ENCODE results near the gene DGKD.

DNA sequence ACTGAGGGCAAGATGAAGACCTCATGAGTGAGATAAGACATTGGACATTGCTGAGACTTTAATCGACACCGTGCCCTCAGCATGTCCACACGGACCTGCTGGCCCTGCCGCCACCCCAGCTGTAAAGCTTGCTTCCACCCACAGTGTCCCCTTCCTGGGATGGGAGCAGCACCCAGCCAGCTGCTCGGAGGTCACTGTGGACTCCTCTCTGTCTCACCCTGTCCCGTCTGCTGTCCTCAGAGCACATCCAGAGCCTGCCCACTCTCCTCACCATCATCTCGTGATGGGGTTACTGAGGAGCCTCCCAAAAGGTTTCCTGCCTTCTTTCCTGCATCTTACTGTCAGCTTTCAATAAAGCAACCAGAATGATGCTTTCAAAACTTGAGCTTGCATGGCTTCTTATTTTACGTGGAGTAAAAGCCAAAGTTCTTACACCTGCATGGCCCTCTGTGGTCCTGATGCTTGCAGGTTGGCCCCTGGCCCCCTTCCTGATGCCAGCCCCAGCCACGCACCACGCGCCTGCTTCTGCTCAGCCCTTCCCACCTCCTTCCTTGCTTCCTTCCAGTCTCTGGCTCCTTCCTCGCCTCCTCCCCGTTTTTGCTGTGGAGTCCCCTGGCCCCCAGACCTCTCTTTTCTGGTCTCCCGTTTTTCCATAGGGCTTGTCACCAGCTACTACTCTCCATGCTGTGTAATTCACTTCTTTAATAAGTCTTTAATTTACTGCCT, 67.0 kb downstream of the DGKD start:
- TF ChIP-seq GATA3 (IDR thresholded peaks at IDR 0.05; ENCODE audit: low read depth, low read length) (no peak), GATA2 (IDR thresholded peaks at IDR 0.05; ENCODE audit: low read depth, low read length) (no peak)

All from SH-SY5Y (cell line).